Measurements from ENCODE around the gene MCUB. TPM values are rescaled to one million over a fixed set of nuclear protein-coding genes. Genes with fewer than 3 reads are reported as not detected.
"Not testable (repeated sequence)": the region's sequence is repeated elsewhere in the genome, so short reads cannot be mapped to it uniquely, and the experiment has no call there.

Gene MCUB
- polyA plus RNA-seq, 3 donors, result 117 to 125 (median 123) TPM

GRCh38 chr4:109675843-109676242 lies 115.8 kb downstream of the MCUB start:
- H3K4me3 ChIP-seq (replicated peaks in 1 of 3; ENCODE audit: low read depth in 2 of 3, low read length in 3 of 3), result no peak overlapping the region
- H3K79me2 ChIP-seq (ENCODE audit: insufficient read depth, low read length), result no peaks in the 10 kb centered on the region
- no peak overlapping the region for H3K9ac ChIP-seq (ENCODE audit: insufficient read depth, low read length, poor library complexity, severe bottlenecking)
- no peaks in the 10 kb centered on the region for H3K4me1 Mint-ChIP-seq
- no peak overlapping the region for H3K4me2 ChIP-seq (replicated peaks; ENCODE audit: extremely low read depth, low read length, poor library complexity, severe bottlenecking)
- peaks cover 43 to 55% of the 10 kb centered on the region in 2 donors for H3K36me3 Mint-ChIP-seq
- H3K27me3 ChIP-seq (ENCODE audit: control insufficient read depth in 2 of 2, insufficient read depth in 2 of 2, low read length in 2 of 2), result no peaks in the 10 kb centered on the region
- H4K20me1 ChIP-seq (ENCODE audit: insufficient read depth, low read length), result peaks cover 4% of the 10 kb centered on the region
- peaks cover 4 to 7% of the 10 kb centered on the region in 2 donors for H3K9me3 ChIP-seq (replicated peaks in 1 of 2; ENCODE audit: control insufficient read depth in 1 of 2, insufficient read depth in 1 of 2, low read length in 2 of 2)
- H3K27ac Mint-ChIP-seq, result no peak overlapping the region
- peaks cover 4 to 15% (median 7%) of the 10 kb centered on the region in 7 donors for H3K9me3 Mint-ChIP-seq
- no peak overlapping the region for H3K27ac ChIP-seq (ENCODE audit: low read depth in 1 of 2, low read length in 2 of 2)
- H2AFZ ChIP-seq (ENCODE audit: insufficient read depth, low read depth, low read length, poor library complexity, severe bottlenecking), result no peak overlapping the region
- TF ChIP-seq CTCF (IDR thresholded peaks at IDR 0.05), result no peak
- intact Hi-C loops (cut with micrococcal nuclease), result no loop called here
- peaks cover 0 to 4% (median 1%) of the 10 kb centered on the region in 3 donors for H3K27me3 Mint-ChIP-seq (ENCODE audit: low read depth in 3 of 3)
- 100% methylated on average over 1 of the region's 1 CpG for WGBS (ENCODE audit: insufficient coverage)
- H3K4me1 ChIP-seq (ENCODE audit: control insufficient read depth in 1 of 2, insufficient read depth in 2 of 2, low read length in 2 of 2), result no peaks in the 10 kb centered on the region
- no peak for DNase-seq
- H3K4me3 Mint-ChIP-seq, result no peak overlapping the region
- peaks cover 2 to 32% of the 10 kb centered on the region in 2 donors for H3K36me3 ChIP-seq (replicated peaks in 1 of 2; ENCODE audit: control insufficient read depth in 1 of 2, insufficient read depth in 2 of 2, low read length in 2 of 2)

GRCh38 chr4:109676886-109677285 lies 116.8 kb downstream of the MCUB start:
- Mint-ChIP-seq H3K27ac (no peak overlapping the region), H3K9me3 (peaks cover 4 to 11% (median 8%) of the 10 kb centered on the region in 7 donors), H3K36me3 (peaks cover 44 to 55% of the 10 kb centered on the region in 2 donors), H3K27me3 (ENCODE audit: low read depth in 3 of 3) (peaks cover 0 to 4% (median 1%) of the 10 kb centered on the region in 3 donors), H3K4me1 (no peaks in the 10 kb centered on the region), H3K4me3 (no peak overlapping the region)
- no peaks in the 10 kb centered on the region for H3K4me1 ChIP-seq (ENCODE audit: control insufficient read depth in 1 of 2, insufficient read depth in 2 of 2, low read length in 2 of 2)
- peaks cover 2 to 41% of the 10 kb centered on the region in 2 donors for H3K36me3 ChIP-seq (replicated peaks in 1 of 2; ENCODE audit: control insufficient read depth in 1 of 2, insufficient read depth in 2 of 2, low read length in 2 of 2)
- no peaks in the 10 kb centered on the region for H3K27me3 ChIP-seq (ENCODE audit: control insufficient read depth in 2 of 2, insufficient read depth in 2 of 2, low read length in 2 of 2)
- peaks cover 4% of the 10 kb centered on the region for H4K20me1 ChIP-seq (ENCODE audit: insufficient read depth, low read length)
- H3K27ac ChIP-seq (ENCODE audit: low read depth in 1 of 2, low read length in 2 of 2), result no peak overlapping the region
- DNase-seq, result no peak
- H3K9me3 ChIP-seq (replicated peaks in 1 of 2; ENCODE audit: control insufficient read depth in 1 of 2, insufficient read depth in 1 of 2, low read length in 2 of 2), result peaks cover 4 to 7% of the 10 kb centered on the region in 2 donors
- TF ChIP-seq CTCF (IDR thresholded peaks at IDR 0.05), result no peak
- H3K9ac ChIP-seq (ENCODE audit: insufficient read depth, low read length, poor library complexity, severe bottlenecking), result no peak overlapping the region
- H3K4me3 ChIP-seq (replicated peaks in 1 of 3; ENCODE audit: low read depth in 2 of 3, low read length in 3 of 3), result no peak overlapping the region
- WGBS (ENCODE audit: insufficient coverage), result no CpG with 5 or more reads among the region's 1 CpG
- no peak overlapping the region for H2AFZ ChIP-seq (ENCODE audit: insufficient read depth, low read depth, low read length, poor library complexity, severe bottlenecking)
- intact Hi-C loops (cut with micrococcal nuclease), result no loop called here
- no peaks in the 10 kb centered on the region for H3K79me2 ChIP-seq (ENCODE audit: insufficient read depth, low read length)
- no peak overlapping the region for H3K4me2 ChIP-seq (replicated peaks; ENCODE audit: extremely low read depth, low read length, poor library complexity, severe bottlenecking)

GRCh38 chr4:109678472-109678871 lies 118.4 kb downstream of the MCUB start:
- Mint-ChIP-seq H3K36me3 (peaks cover 44 to 54% of the 10 kb centered on the region in 2 donors), H3K9me3 (peaks cover 4 to 11% (median 8%) of the 10 kb centered on the region in 7 donors)
- H3K4me1 Mint-ChIP-seq; H3K4me2 ChIP-seq (replicated peaks; ENCODE audit: extremely low read depth, low read length, poor library complexity, severe bottlenecking); H3K27ac ChIP-seq (ENCODE audit: low read depth in 1 of 2, low read length in 2 of 2); H3K4me3 Mint-ChIP-seq; H3K9ac ChIP-seq (ENCODE audit: insufficient read depth, low read length, poor library complexity, severe bottlenecking); H3K4me1 ChIP-seq (ENCODE audit: control insufficient read depth in 1 of 2, insufficient read depth in 2 of 2, low read length in 2 of 2); DNase-seq; H3K79me2 ChIP-seq (ENCODE audit: insufficient read depth, low read length); H3K4me3 ChIP-seq (replicated peaks in 1 of 3; ENCODE audit: low read depth in 2 of 3, low read length in 3 of 3); H2AFZ ChIP-seq (ENCODE audit: insufficient read depth, low read depth, low read length, poor library complexity, severe bottlenecking); H3K27ac Mint-ChIP-seq; H3K9me3 ChIP-seq (replicated peaks in 1 of 2; ENCODE audit: control insufficient read depth in 1 of 2, insufficient read depth in 1 of 2, low read length in 2 of 2); H3K27me3 Mint-ChIP-seq (ENCODE audit: low read depth in 3 of 3); intact Hi-C loops (cut with micrococcal nuclease); H3K27me3 ChIP-seq (ENCODE audit: control insufficient read depth in 2 of 2, insufficient read depth in 2 of 2, low read length in 2 of 2); H4K20me1 ChIP-seq (ENCODE audit: insufficient read depth, low read length): not testable (repeated sequence)
- WGBS (ENCODE audit: insufficient coverage), result 97% methylated on average over 24 of the region's 28 CpGs
- peaks cover 2 to 41% of the 10 kb centered on the region in 2 donors for H3K36me3 ChIP-seq (replicated peaks in 1 of 2; ENCODE audit: control insufficient read depth in 1 of 2, insufficient read depth in 2 of 2, low read length in 2 of 2)

All from CD14-positive monocyte (primary cell).